Stimulated activated CD4-positive, alpha-beta T cell treated with anti-CD3 and anti-CD28 coated beads, Interleukin-15, amount 100 ng/mL, for 1 hour (primary cell): ENCODE results near the gene TP63.
"Not testable (repeated sequence)": the region's sequence is repeated elsewhere in the genome, so short reads cannot be mapped to it uniquely, and the experiment has no call there.

Experiments
- DNase-seq, 2 donors: peaks; one replicate each; pipeline ENCODE4 v3.0.0-alpha.2; 2020; ENCODE audit warnings: low read depth in 1 of 2, low spot score in 1 of 2

The TP63 gene

GRCh38 chr3:189720736-189721417 lies 89.7 kb downstream of the TP63 start:
- no peak for DNase-seq

- no peak for DNase-seq
Measured at GRCh38 chr3:189721873-189722665, 90.9 kb downstream of the TP63 start.

GRCh38 chr3:189724356-189724755 lies 93.2 kb downstream of the TP63 start:
- DNase-seq = no peak

GRCh38 chr3:189726277-189726676 lies 95.1 kb downstream of the TP63 start:
- no peak for DNase-seq

DNA sequence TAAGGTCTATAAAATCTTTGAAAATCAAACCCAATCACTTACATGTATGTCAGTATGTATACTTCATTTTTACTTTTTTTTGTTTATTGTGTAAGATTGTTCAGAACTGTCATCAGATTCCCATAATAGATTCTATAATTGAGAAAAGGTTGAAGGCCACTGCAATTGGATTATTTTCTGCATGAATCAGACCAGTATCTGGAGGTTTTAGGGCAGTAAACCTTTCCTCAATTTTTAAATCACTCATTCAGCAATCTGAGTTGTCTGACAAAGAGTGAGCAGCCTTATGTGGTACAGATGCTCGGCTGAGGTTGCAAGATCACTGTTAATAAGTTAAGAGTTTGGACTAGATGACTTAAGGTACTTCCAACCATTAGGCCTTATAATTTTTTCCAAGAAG lies 96.0 kb downstream of the TP63 start:
- no peak for DNase-seq

GRCh38 chr3:189727898-189728297 lies 96.7 kb downstream of the TP63 start:
- DNase-seq = no peak

- no peak for DNase-seq
Measured at GRCh38 chr3:189728915-189729314, 97.7 kb downstream of the TP63 start.

GRCh38 chr3:189734061-189734460 lies 102.9 kb downstream of the TP63 start:
- DNase-seq = no peak

DNA sequence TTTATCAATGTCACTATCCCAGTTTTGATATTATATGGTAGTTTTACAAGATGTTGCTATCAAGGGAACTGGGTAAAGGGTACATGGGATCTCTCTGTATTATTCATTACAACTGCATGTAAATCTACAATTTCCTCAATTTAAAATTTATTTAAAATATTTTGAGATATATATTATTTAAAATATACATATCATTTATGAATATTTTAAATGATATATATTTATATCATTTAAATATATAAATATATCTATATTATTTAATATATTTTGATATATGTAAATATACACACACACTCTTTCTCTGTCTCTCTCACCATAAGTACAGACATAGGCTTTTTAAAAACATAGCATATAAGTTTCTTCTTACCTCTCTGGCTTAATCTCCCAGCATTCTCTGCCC lies 104.7 kb downstream of the TP63 start:
- DNase-seq = no peak

DNA sequence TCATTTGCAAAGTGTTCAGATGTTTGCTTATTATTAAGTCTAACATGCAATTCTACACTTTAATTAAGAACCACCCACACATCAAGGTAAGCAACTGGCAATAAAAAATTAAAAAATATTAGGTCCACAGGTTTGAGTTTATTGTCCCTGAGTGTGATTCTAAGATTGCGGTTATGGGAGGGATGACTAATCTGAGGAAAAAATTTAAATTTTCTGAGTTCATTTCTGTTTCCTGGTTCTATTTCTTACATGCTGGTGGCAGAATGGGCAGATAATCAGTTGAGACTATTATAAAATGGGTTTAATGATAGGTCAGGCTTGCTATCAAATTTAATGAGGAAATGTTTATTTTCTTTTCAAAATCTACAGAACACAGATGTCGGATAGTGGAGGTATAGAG lies 105.9 kb downstream of the TP63 start:
- DNase-seq = no peak

GRCh38 chr3:189737619-189738018 lies 106.4 kb downstream of the TP63 start:
- no peak for DNase-seq

GRCh38 chr3:189739378-189739777 lies 108.2 kb downstream of the TP63 start:
- no peak for DNase-seq

DNA sequence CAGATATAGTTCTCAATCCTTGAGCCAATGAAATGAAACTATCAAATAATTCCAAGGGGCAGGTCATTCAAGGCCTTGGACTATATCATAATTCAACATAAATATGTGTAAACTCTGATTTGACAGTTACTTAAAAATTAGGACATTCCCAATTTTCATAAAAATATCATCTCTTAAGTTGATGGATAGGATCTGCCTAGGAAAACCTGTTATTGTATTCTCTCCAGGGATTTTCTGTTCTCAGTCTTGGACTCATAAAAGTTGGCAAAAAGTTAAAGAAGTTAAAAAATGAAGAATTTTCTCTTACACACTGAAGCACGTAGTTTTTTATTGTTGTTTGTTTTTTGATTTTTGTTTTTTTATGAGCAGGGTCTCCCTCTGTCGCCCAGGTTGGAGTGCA lies 109.0 kb downstream of the TP63 start:
- DNase-seq = no peak

DNA sequence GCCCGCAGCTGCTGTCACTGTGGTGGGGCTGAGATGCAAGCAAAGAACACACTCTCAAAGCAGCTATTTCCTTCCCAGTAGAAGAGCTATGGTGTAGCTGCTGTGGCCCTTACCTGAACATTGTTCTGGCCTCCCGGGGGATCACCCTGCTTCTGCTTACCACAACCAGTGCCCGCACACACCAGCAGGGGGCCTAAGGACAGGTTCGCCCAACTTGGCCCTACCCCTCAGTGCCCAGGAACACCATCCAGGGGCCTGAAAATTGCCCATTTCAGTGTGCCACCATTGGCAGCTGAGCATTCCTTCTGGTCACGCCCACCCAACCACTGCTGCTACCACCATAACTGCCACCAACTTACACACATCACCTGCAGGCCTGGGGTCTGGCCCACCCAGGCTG lies 113.0 kb downstream of the TP63 start:
- no peak for DNase-seq

- no peak for DNase-seq
Measured at GRCh38 chr3:189745622-189746021, 114.4 kb downstream of the TP63 start.

DNA sequence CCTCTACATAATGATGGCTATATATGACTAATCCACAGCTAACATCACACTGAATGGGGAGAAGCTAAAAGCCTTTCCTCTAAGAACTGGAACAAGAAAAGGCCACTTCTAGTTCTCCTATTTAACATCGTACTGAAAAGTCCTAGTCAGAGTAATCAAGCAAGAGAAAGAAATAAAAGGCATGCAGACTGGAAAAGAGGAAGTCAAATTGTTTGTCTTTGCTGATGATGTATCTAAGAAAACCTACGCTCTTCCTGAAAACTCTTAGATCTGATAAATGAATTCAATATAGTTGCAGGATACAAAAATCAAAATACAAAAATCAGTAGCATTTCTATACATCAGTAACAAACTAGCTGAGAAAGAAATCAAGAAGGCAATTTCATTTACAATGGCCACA lies 116.9 kb downstream of the TP63 start:
- DNase-seq = no peak

- DNase-seq = not testable (repeated sequence)
Measured at GRCh38 chr3:189750972-189751371, 119.8 kb downstream of the TP63 start.

GRCh38 chr3:189754356-189754755 lies 123.2 kb downstream of the TP63 start:
- DNase-seq = no peak

DNA sequence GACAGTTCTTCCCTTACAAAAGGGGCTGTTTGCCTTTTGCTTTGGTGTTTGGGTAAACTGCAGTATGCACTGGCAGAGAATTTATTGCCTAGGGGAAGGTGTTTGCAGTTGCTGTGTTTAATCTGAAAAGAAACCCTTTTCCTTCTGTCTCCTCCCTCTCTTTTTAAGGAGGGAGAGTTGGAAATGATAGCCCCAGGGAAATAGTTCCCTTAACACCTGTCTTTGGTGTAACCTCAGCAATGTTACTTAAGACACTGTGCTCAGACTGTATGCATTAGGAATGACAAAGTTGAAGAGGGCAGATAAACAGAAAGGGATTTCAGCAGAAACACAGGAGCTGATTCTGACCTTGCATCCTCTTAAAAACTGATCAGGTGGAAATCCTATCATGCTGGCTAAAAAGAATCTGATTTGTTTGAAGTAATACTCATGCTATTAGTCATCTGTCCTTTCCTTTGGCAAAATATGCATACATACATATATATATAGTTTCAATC lies 125.4 kb downstream of the TP63 start:
- no peak for DNase-seq

GRCh38 chr3:189758186-189758585 lies 127.0 kb downstream of the TP63 start:
- no peak for DNase-seq

DNA sequence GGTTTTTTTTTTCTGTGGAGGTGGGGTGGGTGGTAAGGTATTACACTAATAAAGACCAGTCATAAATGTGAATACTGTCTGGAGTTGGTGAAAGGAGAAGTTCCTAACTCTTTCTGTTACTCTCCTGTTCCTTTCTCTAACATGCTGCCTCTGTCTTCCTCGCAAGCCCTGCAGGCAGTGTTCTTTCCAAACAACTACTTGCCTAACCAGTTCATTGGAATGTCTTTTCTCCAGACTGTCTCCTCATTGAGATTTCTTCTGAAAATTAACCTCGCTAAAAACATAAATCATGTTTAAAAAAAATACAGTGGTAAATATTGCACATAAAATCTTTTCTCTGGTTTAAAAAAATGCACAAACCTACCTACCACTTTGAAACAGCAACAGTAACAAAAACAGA lies 135.2 kb downstream of the TP63 start:
- DNase-seq = no peak

- DNase-seq = no peak
Measured at GRCh38 chr3:189771842-189772450, 140.8 kb downstream of the TP63 start.
